Stimulated activated memory B cell treated with anti-CD40 and anti-IgM and Interleukin-4, amounts not matched to agents 10 μg/mL and 1 μg/mL and 100 μg/mL, for 72 hours (primary cell): ENCODE results near the gene RDH13.

Experiments
- ATAC-seq: fragments of 150-1000 bp; cut with Tn5 transposase; 2 replicates; pipeline ENCODE4 v1.10.0; 2021
- H3K27ac Mint-ChIP-seq: one replicate; pipeline ENCODE4 v1.8.0; 2022; ENCODE audit warnings: mild to moderate bottlenecking, mixed read lengths
- H3K27me3 Mint-ChIP-seq: one replicate; pipeline ENCODE4 v1.8.0; 2022; ENCODE audit warnings: mixed read lengths
- H3K36me3 Mint-ChIP-seq: one replicate; pipeline ENCODE4 v1.8.0; 2022; ENCODE audit warnings: mixed read lengths
- H3K4me1 Mint-ChIP-seq: one replicate; pipeline ENCODE4 v1.8.0; 2022; ENCODE audit warnings: mixed read lengths
- H3K4me3 Mint-ChIP-seq: one replicate; pipeline ENCODE4 v1.8.0; 2022; ENCODE audit warnings: mild to moderate bottlenecking, moderate library complexity, mixed read lengths
- H3K9me3 Mint-ChIP-seq: one replicate; pipeline ENCODE4 v1.8.0; 2022; ENCODE audit warnings: mixed read lengths

Gene RDH13

GRCh38 chr19:55085923-55086715, 23.2 kb upstream of the RDH13 start:
- peaks cover 35% of the 10 kb centered on the region for H3K36me3 Mint-ChIP-seq
- no peak overlapping the region for H3K27ac Mint-ChIP-seq
- no peak for ATAC-seq
- H3K4me1 Mint-ChIP-seq = peaks cover 48% of the 10 kb centered on the region
- H3K27me3 Mint-ChIP-seq = peaks cover 76% of the 10 kb centered on the region
- H3K4me3 Mint-ChIP-seq = peak overlapping the region; percentile 15
- peaks cover 4% of the 10 kb centered on the region for H3K9me3 Mint-ChIP-seq

- ATAC-seq = no peak
- Mint-ChIP-seq H3K36me3 (peaks cover 21% of the 10 kb centered on the region), H3K27me3 (peaks cover 87% of the 10 kb centered on the region), H3K27ac (no peak overlapping the region), H3K4me3 (no peak overlapping the region), H3K9me3 (peaks cover 9% of the 10 kb centered on the region), H3K4me1 (peaks cover 57% of the 10 kb centered on the region)
Measured at GRCh38 chr19:55084416-55084815, 21.5 kb upstream of the RDH13 start.

DNA sequence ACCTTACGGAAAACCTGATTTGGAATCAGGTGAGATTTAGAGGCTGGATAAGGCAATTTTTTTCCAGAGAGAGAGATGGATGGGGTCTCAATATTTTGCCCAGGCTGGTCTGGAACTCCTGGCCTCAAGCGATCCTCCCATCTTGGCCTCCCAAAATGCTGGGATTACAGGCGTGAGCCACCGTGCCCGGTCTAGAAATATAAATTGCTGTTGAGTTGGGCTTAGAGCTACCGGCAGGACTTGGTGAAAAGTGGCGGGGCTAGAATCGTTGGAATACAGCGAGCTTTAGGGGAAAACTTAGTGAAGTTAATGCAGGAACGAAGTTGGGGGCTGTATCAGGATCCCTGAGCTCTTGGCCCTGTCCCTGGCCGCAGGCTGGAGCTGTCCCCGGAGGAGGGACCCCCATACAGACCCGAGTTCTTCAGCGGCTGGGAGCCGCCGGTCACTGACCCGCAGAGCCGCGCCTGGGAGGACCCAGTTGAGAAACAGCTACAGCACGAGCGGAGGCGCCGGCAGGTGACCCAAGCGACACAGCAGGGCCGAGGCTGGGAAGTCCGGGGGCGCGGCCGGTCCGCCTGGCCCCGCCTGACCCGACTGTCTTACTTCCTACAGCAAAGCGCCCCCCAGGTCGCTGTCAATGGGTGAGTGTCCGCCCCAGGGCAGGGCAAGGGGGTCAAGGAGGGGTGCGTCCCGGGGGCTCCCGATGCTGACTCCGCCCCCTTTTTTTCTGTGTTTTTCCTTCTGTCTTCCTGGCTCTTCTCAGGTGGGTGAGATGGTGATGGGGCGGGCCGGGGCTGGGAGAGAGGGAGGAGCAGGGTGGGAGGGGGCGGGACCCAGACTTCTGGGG, 20.3 kb upstream of the RDH13 start:
- Mint-ChIP-seq H3K27me3 (peaks cover 84% of the 10 kb centered on the region), H3K27ac (no peak overlapping the region), H3K9me3 (peaks cover 9% of the 10 kb centered on the region), H3K4me1 (peaks cover 45% of the 10 kb centered on the region), H3K36me3 (peaks cover 9% of the 10 kb centered on the region), H3K4me3 (no peak overlapping the region)
- ATAC-seq = no peak

DNA sequence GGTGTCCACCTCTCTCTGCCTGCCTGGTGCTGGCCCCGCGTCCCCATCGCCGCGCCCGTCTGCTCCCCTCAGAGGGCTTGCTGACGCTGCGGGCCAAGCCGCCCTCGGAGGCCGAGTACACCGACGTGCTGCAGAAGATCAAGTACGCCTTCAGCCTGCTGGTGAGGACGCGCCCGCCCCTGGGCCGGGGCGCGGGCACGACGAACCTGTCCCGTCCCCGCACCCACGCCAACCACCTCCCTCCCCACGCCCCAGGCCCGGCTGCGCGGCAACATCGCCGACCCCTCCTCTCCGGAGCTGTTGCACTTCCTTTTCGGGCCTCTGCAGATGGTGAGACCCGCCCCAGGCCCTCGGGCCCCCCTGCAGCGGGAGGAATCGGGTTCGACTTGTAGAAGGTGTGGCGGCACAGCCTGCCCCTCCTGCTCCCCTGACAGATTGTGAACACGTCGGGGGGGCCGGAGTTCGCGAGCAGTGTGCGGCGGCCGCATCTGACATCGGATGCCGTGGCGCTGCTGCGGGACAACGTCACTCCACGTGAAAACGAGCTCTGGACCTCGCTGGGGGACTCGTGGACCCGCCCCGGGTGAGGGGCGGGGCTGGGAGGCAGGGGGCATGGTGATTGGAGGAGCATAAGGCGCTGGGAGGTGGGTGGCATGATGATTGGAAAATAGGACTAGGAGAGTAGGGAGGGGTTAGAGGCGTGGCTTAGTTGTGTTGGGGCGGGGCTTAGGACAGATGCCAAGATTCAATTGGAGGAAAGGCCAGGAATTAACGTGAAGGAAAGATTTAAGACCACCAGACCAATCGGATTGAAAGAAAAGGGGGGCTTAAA, 19.3 kb upstream of the RDH13 start:
- Mint-ChIP-seq H3K36me3 (peaks cover 2% of the 10 kb centered on the region), H3K4me3 (peak overlapping the region; percentile 78), H3K27me3 (peaks cover 83% of the 10 kb centered on the region), H3K9me3 (peaks cover 9% of the 10 kb centered on the region), H3K27ac (no peak overlapping the region), H3K4me1 (peaks cover 35% of the 10 kb centered on the region)
- ATAC-seq = no peak

GRCh38 chr19:55081770-55082019, 18.7 kb upstream of the RDH13 start:
- H3K36me3 Mint-ChIP-seq = no peaks in the 10 kb centered on the region
- no peak overlapping the region for H3K27ac Mint-ChIP-seq
- H3K4me1 Mint-ChIP-seq = peaks cover 32% of the 10 kb centered on the region
- H3K27me3 Mint-ChIP-seq = peaks cover 83% of the 10 kb centered on the region
- H3K4me3 Mint-ChIP-seq = peak overlapping the region; percentile 78
- no peak for ATAC-seq
- peaks cover 9% of the 10 kb centered on the region for H3K9me3 Mint-ChIP-seq

DNA sequence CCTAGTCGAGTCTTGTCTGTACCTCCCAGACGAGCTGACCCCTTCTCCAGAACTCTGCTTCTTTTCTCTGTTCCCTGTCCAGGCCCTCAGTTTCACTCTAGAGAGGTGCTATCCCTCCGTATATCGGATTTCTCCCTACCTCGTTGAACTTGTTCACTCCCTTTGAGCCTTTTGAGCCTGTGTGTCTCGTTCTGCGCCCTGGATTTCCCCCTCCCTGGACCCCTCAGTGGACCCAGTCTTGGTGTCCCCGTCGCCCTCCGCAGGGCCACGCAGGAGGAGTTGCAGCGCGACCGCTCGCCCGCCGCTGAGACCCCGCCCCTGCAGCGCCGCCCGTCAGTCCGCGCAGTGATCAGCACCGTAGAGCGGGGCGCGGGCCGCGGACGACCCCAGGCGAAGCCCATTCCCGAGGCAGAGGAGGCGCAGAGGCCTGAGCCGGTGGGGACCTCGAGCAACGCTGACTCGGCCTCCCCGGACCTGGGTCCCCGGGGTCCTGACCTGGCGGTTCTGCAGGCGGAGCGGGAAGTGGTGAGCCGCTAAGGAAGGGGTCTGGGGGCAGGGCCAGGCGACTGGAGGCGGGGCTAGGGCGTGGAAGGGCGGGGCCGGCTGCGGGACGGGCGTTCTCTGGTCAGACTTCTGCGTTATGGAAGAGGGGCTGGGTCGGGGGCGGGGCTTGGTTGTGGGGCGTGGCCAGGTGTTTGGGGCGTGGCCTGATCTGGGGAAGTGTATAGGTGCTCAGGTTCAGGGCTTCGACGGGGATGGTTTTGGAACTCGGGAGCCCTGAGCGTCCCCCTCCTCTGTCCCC, 18.2 kb upstream of the RDH13 start:
- H3K4me1 Mint-ChIP-seq = peaks cover 32% of the 10 kb centered on the region
- no peaks in the 10 kb centered on the region for H3K36me3 Mint-ChIP-seq
- peaks cover 87% of the 10 kb centered on the region for H3K27me3 Mint-ChIP-seq
- H3K27ac Mint-ChIP-seq = peak overlapping the region; percentile 8
- ATAC-seq = peak; percentile 82
- H3K9me3 Mint-ChIP-seq = peaks cover 9% of the 10 kb centered on the region
- H3K4me3 Mint-ChIP-seq = peak overlapping the region; percentile 78

- Mint-ChIP-seq H3K27me3 (peaks cover 87% of the 10 kb centered on the region), H3K4me3 (peak overlapping the region; percentile 78), H3K27ac (peak overlapping the region; percentile 8), H3K36me3 (no peaks in the 10 kb centered on the region), H3K9me3 (peaks cover 9% of the 10 kb centered on the region), H3K4me1 (peaks cover 32% of the 10 kb centered on the region)
- ATAC-seq = peak; percentile 55
Measured at GRCh38 chr19:55080121-55080967, 17.4 kb upstream of the RDH13 start.

DNA sequence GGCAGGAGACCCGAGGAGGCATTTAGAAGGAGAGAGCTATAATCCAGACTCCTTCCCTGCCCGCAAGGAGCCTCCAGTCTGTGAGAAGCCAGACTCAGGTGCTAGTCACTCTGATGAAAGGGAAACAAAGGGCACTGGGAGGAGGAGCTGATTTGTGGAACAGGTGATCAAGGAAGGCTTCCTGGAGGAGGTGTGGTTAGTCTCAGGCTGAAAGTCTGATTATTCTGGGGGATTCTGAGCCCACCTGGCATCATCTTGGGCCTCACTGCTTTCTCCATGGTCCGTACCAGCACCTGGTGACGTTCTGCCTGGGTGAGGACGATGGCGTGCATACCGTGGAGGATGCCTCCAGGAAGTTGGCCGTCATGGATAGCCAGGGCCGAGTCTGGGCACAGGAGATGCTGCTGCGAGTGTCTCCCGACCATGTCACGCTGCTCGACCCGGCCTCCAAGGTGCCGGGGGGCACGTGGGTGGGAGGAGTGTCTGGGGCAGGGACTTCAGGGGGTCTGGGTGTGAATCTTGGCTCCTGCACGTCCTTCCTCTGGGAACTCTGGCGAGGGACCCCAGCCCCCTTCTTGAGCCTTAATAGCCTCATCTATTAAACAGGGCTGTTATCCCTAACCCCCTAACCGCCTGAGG, 16.6 kb upstream of the RDH13 start:
- peaks cover 9% of the 10 kb centered on the region for H3K9me3 Mint-ChIP-seq
- no peak for ATAC-seq
- no peaks in the 10 kb centered on the region for H3K36me3 Mint-ChIP-seq
- no peak overlapping the region for H3K27ac Mint-ChIP-seq
- H3K4me1 Mint-ChIP-seq = peaks cover 32% of the 10 kb centered on the region
- H3K4me3 Mint-ChIP-seq = peak overlapping the region; percentile 10
- H3K27me3 Mint-ChIP-seq = peaks cover 91% of the 10 kb centered on the region

DNA sequence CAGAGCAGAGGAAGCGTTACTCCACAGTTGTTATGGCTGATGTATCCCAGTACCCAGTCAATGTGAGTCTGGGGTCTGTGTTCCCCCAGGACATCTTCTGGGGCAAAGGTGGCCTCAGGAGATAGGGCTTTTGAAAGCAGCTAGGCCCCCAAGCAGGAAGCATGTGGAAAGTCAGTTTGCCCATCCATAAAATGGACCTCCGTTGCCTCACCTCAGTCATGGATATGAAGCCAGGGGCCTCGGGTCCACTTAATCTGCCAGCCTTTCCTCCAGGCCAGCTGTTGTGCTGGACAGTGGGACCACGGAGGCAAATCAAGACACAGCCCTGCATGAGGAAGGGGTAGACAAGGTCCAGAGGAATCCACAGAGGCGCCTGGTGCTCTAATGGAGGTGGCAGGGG, 16.0 kb upstream of the RDH13 start:
- peaks cover 91% of the 10 kb centered on the region for H3K27me3 Mint-ChIP-seq
- H3K27ac Mint-ChIP-seq = no peak overlapping the region
- H3K4me1 Mint-ChIP-seq = peaks cover 32% of the 10 kb centered on the region

GRCh38 chr19:55077106-55077505, 14.2 kb upstream of the RDH13 start:
- Mint-ChIP-seq H3K36me3 (no peaks in the 10 kb centered on the region), H3K27ac (no peak overlapping the region), H3K9me3 (peaks cover 8% of the 10 kb centered on the region), H3K27me3 (peaks cover 91% of the 10 kb centered on the region), H3K4me1 (peaks cover 22% of the 10 kb centered on the region), H3K4me3 (no peak overlapping the region)
- ATAC-seq = no peak

More for the DNA sequence above, 16.0 kb upstream of the RDH13 start:
- ATAC-seq = no peak
- Mint-ChIP-seq H3K9me3 (peaks cover 9% of the 10 kb centered on the region), H3K36me3 (no peaks in the 10 kb centered on the region), H3K4me3 (peak overlapping the region; percentile 10)

DNA sequence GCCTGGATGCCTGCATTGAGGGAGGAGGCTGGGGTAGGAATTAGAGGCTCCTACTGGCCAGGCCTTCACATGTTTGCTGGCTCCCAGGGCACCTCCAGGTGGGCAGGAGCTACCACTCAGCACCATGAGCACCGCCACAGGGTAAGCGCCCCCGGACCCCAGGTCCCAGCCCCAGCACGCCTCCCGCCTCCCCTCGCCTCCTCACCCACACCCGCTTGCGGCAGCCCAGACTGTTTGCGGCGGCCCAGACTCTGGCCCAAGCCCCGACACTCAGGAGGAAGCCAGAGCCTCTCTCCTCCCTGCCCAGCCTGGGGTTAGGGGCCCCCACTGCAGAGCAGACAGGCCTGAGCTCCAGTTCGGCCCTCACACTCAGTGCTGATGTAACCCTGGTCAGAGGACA, 13.4 kb upstream of the RDH13 start:
- Mint-ChIP-seq H3K4me3 (no peak overlapping the region), H3K36me3 (no peaks in the 10 kb centered on the region), H3K9me3 (peaks cover 8% of the 10 kb centered on the region), H3K27me3 (peaks cover 92% of the 10 kb centered on the region), H3K4me1 (peaks cover 16% of the 10 kb centered on the region), H3K27ac (no peak overlapping the region)
- no peak for ATAC-seq

DNA sequence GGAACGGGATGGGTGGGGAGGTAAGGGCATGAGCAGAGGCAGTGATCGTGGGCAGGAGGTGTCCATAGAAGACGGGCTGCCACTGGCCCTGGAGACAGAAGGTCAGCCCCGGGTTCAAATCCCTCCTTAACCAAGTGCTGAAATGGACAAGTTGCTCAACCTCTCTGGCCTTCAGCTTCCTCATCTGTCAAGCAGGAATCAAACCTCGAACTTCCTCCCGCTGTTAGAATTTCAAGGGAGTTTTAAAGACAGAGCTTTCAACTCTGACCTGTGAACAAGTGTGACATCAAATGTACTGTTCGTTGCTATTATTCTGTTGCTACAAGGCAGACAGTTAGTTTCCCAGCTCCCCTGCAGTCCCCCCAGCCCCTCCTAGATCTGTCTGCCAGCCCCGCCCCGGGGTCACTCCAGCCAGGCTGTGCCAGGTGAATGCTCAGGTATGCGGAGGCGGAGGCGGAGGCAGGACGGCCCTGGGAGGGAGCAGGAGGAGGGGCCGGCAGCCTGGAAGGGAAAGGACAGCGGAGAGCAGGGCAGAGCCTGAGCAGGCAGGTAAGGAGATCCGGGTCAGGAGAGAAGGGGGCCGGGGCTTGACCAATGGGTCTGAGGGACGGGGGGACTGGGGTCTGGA, 12.5 kb upstream of the RDH13 start, which contains the start of gene EPS8L1:
EPS8L1 (plus strand) TSS at position 499 of the 628 bp plus-strand sequence. CDS start 576 bp downstream, outside the sequence.
- Mint-ChIP-seq H3K4me3 (no peak within 1 kb of the TSS), H3K36me3 (no peaks in the 10 kb centered on the region), H3K4me1 (peaks cover 8% of the 10 kb centered on the region), H3K9me3 (peaks cover 8% of the 10 kb centered on the region), H3K27ac (no peak within 1 kb of the TSS), H3K27me3 (peaks cover 92% of the 10 kb centered on the region)
- no peak for ATAC-seq

DNA sequence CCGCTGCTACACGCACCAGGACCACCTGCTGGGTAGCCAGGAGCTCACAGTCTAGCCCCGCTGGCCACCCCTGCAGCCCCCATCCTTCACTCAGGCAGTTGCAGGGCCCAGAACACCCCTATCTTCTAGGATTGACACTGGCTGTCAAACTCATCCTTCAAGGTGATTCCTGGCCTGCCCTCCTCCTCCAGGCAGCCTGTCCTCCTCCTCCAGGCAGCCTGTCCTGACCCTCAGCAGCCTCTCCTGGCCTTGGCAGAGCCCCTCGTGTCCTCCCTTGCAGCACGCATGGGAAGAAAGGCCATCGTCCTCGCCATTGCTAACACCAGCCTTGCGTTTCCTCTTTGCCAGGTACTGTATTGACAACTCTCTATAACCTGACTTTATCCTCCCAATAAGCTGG, 9.0 kb upstream of the RDH13 start:
- Mint-ChIP-seq H3K4me1 (peaks cover 19% of the 10 kb centered on the region), H3K9me3 (peaks cover 2% of the 10 kb centered on the region), H3K27ac (no peak overlapping the region), H3K36me3 (no peaks in the 10 kb centered on the region), H3K4me3 (no peak overlapping the region), H3K27me3 (peaks cover 98% of the 10 kb centered on the region)
- ATAC-seq = no peak
